Neural cell (in vitro differentiated cells): ENCODE measurements around the gene HIPK1. TPM values are rescaled to one million over a fixed set of nuclear protein-coding genes. Genes with fewer than 3 reads are reported as not detected.

Source experiments
- H2AFZ ChIP-seq: fragments of 200-600, 300-800 bp; sonication (generic), shearing (Covaris generic); 2 replicates; pipeline ENCODE4 v1.6.0; 2014; ENCODE audit warnings: low read depth, mild to moderate bottlenecking, antibody characterized with exemption, low read length, moderate library complexity
- H3F3A ChIP-seq: fragments of 200-600 bp; shearing (Covaris generic); 2 replicates; pipeline ENCODE4 v1.6.1; 2016; ENCODE audit warnings: mild to moderate bottlenecking, moderate library complexity, mixed read lengths, antibody characterized with exemption, low read length; ENCODE audit not compliant: insufficient read depth, poor library complexity, severe bottlenecking
- H3K27ac ChIP-seq: fragments of 200-600, 300-800 bp; sonication (generic), shearing (Covaris generic); 2 replicates; pipeline ENCODE4 v1.5.1; 2014; ENCODE audit warnings: mild to moderate bottlenecking, low read length, moderate library complexity
- H3K27me3 ChIP-seq: fragments of 300-800, 200-600 bp; sonication (generic), shearing (Covaris generic); 2 replicates; pipeline ENCODE4 v1.6.0; 2014; ENCODE audit warnings: mild to moderate bottlenecking, low read depth, low read length, moderate library complexity; ENCODE audit not compliant: insufficient read depth
- H3K36me3 ChIP-seq: fragments of 300-800, 200-600 bp; sonication (generic), shearing (Covaris generic); 2 replicates; pipeline ENCODE4 v1.5.1; 2014; ENCODE audit warnings: mild to moderate bottlenecking, antibody characterized with exemption, low read length, moderate library complexity; ENCODE audit not compliant: insufficient read depth
- H3K4me2 ChIP-seq: fragments of 300-800, 200-600 bp; sonication (generic), shearing (Covaris generic); 2 replicates; pipeline ENCODE4 v1.6.0; 2014; ENCODE audit warnings: mild to moderate bottlenecking, low read length
- H3K4me3 ChIP-seq: fragments of 300-800, 200-600 bp; sonication (generic), shearing (Covaris generic); 2 replicates; pipeline ENCODE4 v1.5.1; 2014; ENCODE audit warnings: mild to moderate bottlenecking, low read length, moderate library complexity
- H3K79me2 ChIP-seq: fragments of 200-600 bp; shearing (Covaris generic); replicated peaks from 2 replicates; pipeline ENCODE4 v1.6.0; 2014; ENCODE audit warnings: mild to moderate bottlenecking, low read length, moderate library complexity; ENCODE audit not compliant: insufficient read depth
- H3K9ac ChIP-seq: fragments of 300-800, 200-600 bp; sonication (generic), shearing (Covaris generic); 2 replicates; pipeline ENCODE4 v1.6.1; 2016; ENCODE audit warnings: mild to moderate bottlenecking, low read length, mixed read lengths
- H3K9me2 ChIP-seq: fragments of 200-600 bp; shearing (Covaris generic); 2 replicates; pipeline ENCODE4 v1.6.1; 2016; ENCODE audit warnings: mild to moderate bottlenecking, low read length, mixed read lengths; ENCODE audit not compliant: insufficient read depth
- H3K9me3 ChIP-seq: fragments of 200-600, 300-800 bp; sonication (generic), shearing (Covaris generic); 2 replicates; pipeline ENCODE4 v1.6.1; 2016; ENCODE audit warnings: mild to moderate bottlenecking, mixed run types, low read length, moderate library complexity, mixed read lengths
- H4K20me1 ChIP-seq: fragments of 200-600 bp; shearing (Covaris generic); 2 replicates; pipeline ENCODE4 v1.6.1; 2016; ENCODE audit warnings: mild to moderate bottlenecking, mixed run types; ENCODE audit not compliant: insufficient read depth
- EP300 ChIP-seq: fragments of 450-650 bp; conservative IDR thresholded peaks from 2 replicates; pipeline ENCODE4 v1.6.1; 2014; ENCODE audit warnings: antibody characterized with exemption, mild to moderate bottlenecking, moderate library complexity; ENCODE audit not compliant: poor library complexity, severe bottlenecking
- EZH2 ChIP-seq: fragments of 200-600, 300-800 bp; shearing (Covaris generic), sonication (generic); IDR thresholded peaks from 2 replicates; pipeline ENCODE4 v1.6.1; 2014; ENCODE audit warnings: antibody characterized with exemption, low read length, borderline replicate concordance, mild to moderate bottlenecking; ENCODE audit not compliant: insufficient read depth, poor library complexity, severe bottlenecking
- MXI1 ChIP-seq: fragments of 450-650 bp; conservative IDR thresholded peaks from 2 replicates; pipeline ENCODE4 v1.6.1; 2014; ENCODE audit warnings: antibody characterized with exemption, mild to moderate bottlenecking; ENCODE audit not compliant: poor library complexity, severe bottlenecking
- POLR2AphosphoS5 ChIP-seq: IDR thresholded peaks from 2 replicates; pipeline ENCODE4 v1.6.1; 2012
- RAD21 ChIP-seq: fragments of 450-650 bp; conservative IDR thresholded peaks from 2 replicates; pipeline ENCODE4 v1.6.1; 2014; ENCODE audit warnings: antibody characterized with exemption, mild to moderate bottlenecking, moderate library complexity
- SMC3 ChIP-seq: fragments of 450-650 bp; conservative IDR thresholded peaks from 2 replicates; pipeline ENCODE4 v1.6.1; 2014; ENCODE audit warnings: antibody characterized with exemption, mild to moderate bottlenecking, moderate library complexity; ENCODE audit not compliant: poor library complexity
- TAF1 ChIP-seq: IDR thresholded peaks from 2 replicates; pipeline ENCODE4 v1.6.1; 2012; ENCODE audit warnings: low read depth
- polyA plus RNA-seq: library from polyadenylated mRNA; depleted of rRNA; stranded (reverse); fragments of >200 nt; gene quantifications from 2 replicates; pipeline ENCODE4 v1.2.3, GENCODE V29; 2014
- TF ChIP-seq, protein P1 (sequence below): fragments of 450-650 bp; IDR thresholded peaks from 2 replicates; pipeline ENCODE4 v1.5.1; 2014; ENCODE audit warnings: antibody characterized with exemption, mild to moderate bottlenecking, moderate library complexity; ENCODE audit not compliant: poor library complexity, severe bottlenecking
- TF ChIP-seq, protein P2 (sequence below): IDR thresholded peaks from 2 replicates; pipeline ENCODE4 v1.6.1; 2012; ENCODE audit warnings: borderline replicate concordance

The HIPK1 gene
- polyA plus RNA-seq, 1 donor from 2014 or later = 22.9 TPM

DNA sequence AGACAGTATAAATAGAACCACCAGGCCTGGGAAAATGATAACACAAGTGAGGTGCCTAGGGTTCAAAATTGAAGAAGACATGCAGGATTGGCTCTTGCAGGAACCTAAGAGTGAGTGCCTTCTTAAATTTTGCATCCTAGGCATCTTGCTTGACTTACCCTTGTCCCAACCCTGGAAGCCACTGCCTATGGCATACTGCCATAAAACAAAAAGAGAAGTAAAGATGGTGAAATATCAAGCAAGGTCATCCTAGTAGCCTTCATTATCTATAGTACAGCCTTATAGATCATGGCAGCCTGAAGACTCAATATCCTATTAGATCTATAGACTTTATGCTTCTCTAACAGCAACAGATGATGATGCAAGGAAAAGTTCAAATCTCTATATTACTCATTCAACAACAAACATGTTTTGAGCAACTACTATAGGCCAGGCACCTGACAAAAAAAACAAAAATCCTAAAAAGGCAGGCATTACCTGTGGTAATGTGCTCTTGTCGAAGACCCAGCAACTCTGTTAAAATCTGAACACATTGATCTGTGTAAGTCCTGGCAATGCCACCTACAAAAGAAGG is 30.8 kb upstream of the HIPK1 start:
- no peak overlapping the region for H3K27ac ChIP-seq
- TF ChIP-seq EP300 (no peak), RAD21 (no peak), EZH2 (no peak), POLR2AphosphoS5 (no peak), TAF1 (no peak), MXI1 (no peak)
- TF ChIP-seq, protein P1, sequence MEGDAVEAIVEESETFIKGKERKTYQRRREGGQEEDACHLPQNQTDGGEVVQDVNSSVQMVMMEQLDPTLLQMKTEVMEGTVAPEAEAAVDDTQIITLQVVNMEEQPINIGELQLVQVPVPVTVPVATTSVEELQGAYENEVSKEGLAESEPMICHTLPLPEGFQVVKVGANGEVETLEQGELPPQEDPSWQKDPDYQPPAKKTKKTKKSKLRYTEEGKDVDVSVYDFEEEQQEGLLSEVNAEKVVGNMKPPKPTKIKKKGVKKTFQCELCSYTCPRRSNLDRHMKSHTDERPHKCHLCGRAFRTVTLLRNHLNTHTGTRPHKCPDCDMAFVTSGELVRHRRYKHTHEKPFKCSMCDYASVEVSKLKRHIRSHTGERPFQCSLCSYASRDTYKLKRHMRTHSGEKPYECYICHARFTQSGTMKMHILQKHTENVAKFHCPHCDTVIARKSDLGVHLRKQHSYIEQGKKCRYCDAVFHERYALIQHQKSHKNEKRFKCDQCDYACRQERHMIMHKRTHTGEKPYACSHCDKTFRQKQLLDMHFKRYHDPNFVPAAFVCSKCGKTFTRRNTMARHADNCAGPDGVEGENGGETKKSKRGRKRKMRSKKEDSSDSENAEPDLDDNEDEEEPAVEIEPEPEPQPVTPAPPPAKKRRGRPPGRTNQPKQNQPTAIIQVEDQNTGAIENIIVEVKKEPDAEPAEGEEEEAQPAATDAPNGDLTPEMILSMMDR = no peak
- TF ChIP-seq, protein P2, sequence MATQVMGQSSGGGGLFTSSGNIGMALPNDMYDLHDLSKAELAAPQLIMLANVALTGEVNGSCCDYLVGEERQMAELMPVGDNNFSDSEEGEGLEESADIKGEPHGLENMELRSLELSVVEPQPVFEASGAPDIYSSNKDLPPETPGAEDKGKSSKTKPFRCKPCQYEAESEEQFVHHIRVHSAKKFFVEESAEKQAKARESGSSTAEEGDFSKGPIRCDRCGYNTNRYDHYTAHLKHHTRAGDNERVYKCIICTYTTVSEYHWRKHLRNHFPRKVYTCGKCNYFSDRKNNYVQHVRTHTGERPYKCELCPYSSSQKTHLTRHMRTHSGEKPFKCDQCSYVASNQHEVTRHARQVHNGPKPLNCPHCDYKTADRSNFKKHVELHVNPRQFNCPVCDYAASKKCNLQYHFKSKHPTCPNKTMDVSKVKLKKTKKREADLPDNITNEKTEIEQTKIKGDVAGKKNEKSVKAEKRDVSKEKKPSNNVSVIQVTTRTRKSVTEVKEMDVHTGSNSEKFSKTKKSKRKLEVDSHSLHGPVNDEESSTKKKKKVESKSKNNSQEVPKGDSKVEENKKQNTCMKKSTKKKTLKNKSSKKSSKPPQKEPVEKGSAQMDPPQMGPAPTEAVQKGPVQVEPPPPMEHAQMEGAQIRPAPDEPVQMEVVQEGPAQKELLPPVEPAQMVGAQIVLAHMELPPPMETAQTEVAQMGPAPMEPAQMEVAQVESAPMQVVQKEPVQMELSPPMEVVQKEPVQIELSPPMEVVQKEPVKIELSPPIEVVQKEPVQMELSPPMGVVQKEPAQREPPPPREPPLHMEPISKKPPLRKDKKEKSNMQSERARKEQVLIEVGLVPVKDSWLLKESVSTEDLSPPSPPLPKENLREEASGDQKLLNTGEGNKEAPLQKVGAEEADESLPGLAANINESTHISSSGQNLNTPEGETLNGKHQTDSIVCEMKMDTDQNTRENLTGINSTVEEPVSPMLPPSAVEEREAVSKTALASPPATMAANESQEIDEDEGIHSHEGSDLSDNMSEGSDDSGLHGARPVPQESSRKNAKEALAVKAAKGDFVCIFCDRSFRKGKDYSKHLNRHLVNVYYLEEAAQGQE = no peak
- no peak overlapping the region for H3K4me3 ChIP-seq
- H3F3A ChIP-seq = no peaks in the 10 kb centered on the region
- no peaks in the 10 kb centered on the region for H3K9me2 ChIP-seq
- no peak overlapping the region for H2AFZ ChIP-seq
- H3K27me3 ChIP-seq = no peaks in the 10 kb centered on the region
- H3K79me2 ChIP-seq = peaks cover 7% of the 10 kb centered on the region
- no peak overlapping the region for H3K9ac ChIP-seq
- H3K4me2 ChIP-seq = no peak overlapping the region
- no peaks in the 10 kb centered on the region for H3K9me3 ChIP-seq
- no peaks in the 10 kb centered on the region for H4K20me1 ChIP-seq
- H3K36me3 ChIP-seq = peaks cover 13% of the 10 kb centered on the region

DNA sequence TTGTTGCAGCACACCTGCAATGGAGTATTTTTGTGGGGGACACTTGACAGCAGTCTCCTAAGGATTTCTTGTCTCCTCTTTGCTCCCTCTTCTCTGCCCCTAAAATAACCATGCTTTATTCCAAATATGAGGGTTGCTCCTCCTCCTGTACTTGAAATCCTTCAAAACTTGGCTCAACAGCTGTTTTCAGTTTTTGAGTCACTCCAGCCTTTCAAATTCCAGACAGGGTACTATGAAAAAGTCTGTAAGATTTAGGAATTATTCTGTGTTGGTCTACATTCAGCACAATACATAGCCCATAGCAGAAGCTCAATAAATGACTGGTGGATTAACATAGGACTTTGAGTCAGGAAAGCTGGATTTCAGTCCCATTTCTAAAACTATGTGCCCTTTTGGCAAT is 30.0 kb upstream of the HIPK1 start:
- Histone ChIP-seq H3K9ac (no peak overlapping the region), H3K4me3 (no peak overlapping the region), H3K27ac (no peak overlapping the region), H3K36me3 (peaks cover 13% of the 10 kb centered on the region), H3K9me2 (no peaks in the 10 kb centered on the region), H3K79me2 (peaks cover 7% of the 10 kb centered on the region), H3K4me2 (no peak overlapping the region), H4K20me1 (no peaks in the 10 kb centered on the region), H3K27me3 (no peaks in the 10 kb centered on the region), H3F3A (peaks cover 5% of the 10 kb centered on the region), H2AFZ (no peak overlapping the region), H3K9me3 (no peaks in the 10 kb centered on the region)
- TF ChIP-seq RAD21 (no peak), EZH2 (no peak), POLR2AphosphoS5 (no peak), SMC3 (no peak), MXI1 (no peak), EP300 (no peak), TAF1 (no peak)
- TF ChIP-seq, protein P2 = no peak
- TF ChIP-seq, protein P1 = no peak
